ENCODE data around the gene CDIPT. TPM values are rescaled to one million over a fixed set of nuclear protein-coding genes. Genes with fewer than 3 reads are reported as not detected.
"Not testable (repeated sequence)": the region's sequence is repeated elsewhere in the genome, so short reads cannot be mapped to it uniquely, and the experiment has no call there.

Gene CDIPT
- total RNA-seq, result 63.0 TPM
- long read RNA-seq, transcript CDIPT-206 (6 exons, 1,015 nt), result minor isoform, 5 of 203 reads
- long read RNA-seq, transcript CDIPT-201 (6 exons, 2,353 nt), result major isoform, 149 of 203 reads
- long read RNA-seq, transcript CDIPT-207 (5 exons, 1,671 nt), result minor isoform, 7 of 203 reads
- long read RNA-seq, partial matches to known transcripts, result 39 of 203 reads
- long read RNA-seq, other reads (novel, unspliced or antisense), result 3 of 203 reads

DNA sequence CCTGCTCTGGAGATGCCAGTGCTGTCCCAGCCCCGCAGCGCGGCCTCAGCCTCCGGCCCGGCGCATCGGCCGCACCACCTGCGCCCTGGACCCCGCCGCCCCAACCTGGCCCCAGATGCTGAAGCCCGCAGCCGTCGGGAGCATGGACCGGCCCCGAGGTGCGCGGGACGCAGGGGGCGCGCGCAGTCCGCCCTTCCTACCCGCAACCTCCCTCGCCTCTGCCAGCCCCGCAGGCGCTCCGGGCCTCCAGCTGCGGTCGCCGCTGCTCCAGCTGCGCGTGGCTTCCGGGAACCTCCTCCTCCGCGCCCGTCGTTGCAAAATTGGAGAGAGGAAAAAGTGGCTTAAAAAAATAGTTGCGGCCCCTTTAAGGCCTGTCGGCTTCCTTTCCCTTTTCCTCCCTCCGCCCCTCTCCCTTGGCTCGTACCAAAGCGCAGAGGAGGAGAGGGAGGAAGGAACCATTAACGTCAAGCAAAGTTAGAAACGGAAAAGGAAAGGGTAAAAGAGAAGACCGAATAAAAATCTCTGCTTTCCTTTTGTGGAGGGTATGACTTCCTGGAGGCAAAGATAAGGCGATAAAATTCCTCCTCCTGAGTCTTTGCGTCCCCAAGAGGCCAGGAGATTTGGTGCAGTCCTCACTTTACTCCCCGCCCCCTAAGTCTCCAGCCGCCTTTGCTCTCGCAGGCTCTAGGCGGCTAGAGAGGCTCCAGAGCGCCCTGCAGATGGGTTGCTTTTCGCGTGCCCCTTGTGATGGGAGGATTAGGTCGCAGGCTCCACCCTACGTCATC, at the start of gene CDIPT:
TSS of gene CDIPT (minus strand) at position 343 of the 785 bp plus-strand sequence. CDS start 369 bp downstream, outside the sequence.
- peak; percentile 97 for ATAC-seq (ENCODE audit: poor library complexity)
- intact Hi-C loops (cut with DNase I), result no loop called here
- peak; percentile 95 for DNase-seq

- DNase-seq (no peak), ATAC-seq (ENCODE audit: poor library complexity) (no peak)
- intact Hi-C loops (cut with DNase I), result no loop called here
Observed at GRCh38 chr16:29912087-29912486, 49.1 kb upstream of the CDIPT start.

- DNase-seq (no peak), ATAC-seq (ENCODE audit: poor library complexity) (no peak)
- intact Hi-C loops (cut with DNase I), result no loop called here
Observed at GRCh38 chr16:29911676-29912010, 48.6 kb upstream of the CDIPT start.

DNA sequence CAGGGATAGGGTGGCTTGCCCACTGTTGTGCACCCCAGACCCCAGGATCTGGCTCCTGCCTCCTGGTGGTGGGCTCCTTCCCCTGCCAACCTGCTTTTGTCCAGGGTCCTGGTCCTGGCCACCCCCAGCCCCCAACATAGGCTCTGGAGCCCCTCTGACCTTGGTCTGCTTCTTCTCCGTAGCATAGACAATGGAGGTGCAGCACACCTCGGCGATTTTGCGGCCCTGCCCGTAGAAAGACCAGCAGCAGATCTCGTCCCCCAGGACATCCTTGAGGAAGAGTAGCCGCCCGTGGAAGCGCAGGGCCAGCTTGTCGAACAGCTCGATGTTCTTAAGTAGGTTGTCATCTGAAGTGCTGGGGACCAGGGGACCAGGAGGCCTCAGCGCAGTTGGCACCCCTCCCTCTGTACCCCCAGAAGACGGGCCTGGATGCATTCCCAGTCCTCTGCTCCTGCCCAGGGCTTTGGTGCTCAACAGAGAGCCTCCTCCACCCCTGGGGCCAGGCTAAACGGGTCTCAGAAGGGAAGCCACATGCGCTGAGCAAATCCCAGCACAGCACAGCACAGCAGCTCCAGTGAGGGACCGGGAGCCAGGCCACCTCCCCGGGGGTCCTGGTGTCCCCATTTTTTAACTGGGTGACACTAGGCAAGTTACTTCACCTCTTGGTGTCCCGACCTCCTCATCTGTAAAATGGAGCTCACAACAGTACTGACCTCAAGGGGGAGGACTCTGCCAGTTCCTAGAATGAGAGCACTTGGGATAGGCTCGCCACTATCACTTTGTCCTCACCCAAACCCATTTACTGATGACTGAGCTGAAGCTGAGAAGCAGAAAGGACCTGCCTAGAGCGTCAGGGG, 48.0 kb upstream of the CDIPT start:
- no peak for ATAC-seq (ENCODE audit: poor library complexity)
- DNase-seq, result no peak
- intact Hi-C loops (cut with DNase I), result no loop called here

GRCh38 chr16:29909851-29910250, 46.8 kb upstream of the CDIPT start:
- intact Hi-C loops (cut with DNase I); DNase-seq; ATAC-seq (ENCODE audit: poor library complexity): not testable (repeated sequence)

- intact Hi-C loops (cut with DNase I), result no loop called here
- ATAC-seq (ENCODE audit: poor library complexity) (no peak), DNase-seq (no peak)
Observed at GRCh38 chr16:29909391-29909790, 46.4 kb upstream of the CDIPT start.

- intact Hi-C loops (cut with DNase I), result no loop called here
- ATAC-seq (ENCODE audit: poor library complexity), result no peak
Observed at GRCh38 chr16:29908719-29909220, 45.7 kb upstream of the CDIPT start.

GRCh38 chr16:29907973-29908372, 44.9 kb upstream of the CDIPT start:
- DNase-seq (no peak), ATAC-seq (ENCODE audit: poor library complexity) (no peak)
- intact Hi-C loops (cut with DNase I), result no loop called here

More at GRCh38 chr16:29908719-29909220, 45.7 kb upstream of the CDIPT start:
- DNase-seq, result no peak

- intact Hi-C loops (cut with DNase I), result no loop called here
- DNase-seq (no peak), ATAC-seq (ENCODE audit: poor library complexity) (no peak)
Observed at GRCh38 chr16:29906520-29907244, 43.7 kb upstream of the CDIPT start.

DNA sequence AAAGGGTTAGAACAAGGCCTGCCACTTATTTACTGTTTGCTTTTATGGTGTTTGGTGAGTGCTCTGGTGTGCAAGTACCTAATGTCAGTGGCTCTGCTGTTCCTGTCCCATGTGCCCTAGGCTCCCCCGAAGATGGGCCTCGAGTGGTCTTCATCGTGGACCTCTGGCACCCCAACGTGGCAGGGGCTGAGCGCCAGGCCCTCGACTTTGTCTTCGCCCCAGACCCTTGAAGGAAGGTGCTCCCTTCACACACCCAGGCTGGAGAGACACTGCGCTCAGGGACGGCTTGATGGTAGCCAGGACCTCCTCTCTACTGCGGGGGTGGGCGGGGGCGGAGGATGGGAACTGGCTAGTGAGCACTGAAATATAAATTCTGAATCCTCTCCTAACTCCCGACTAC, 42.6 kb upstream of the CDIPT start:
- intact Hi-C loops (cut with DNase I), result no loop called here
- ATAC-seq (ENCODE audit: poor library complexity) (no peak), DNase-seq (no peak)

- intact Hi-C loops (cut with DNase I), result no loop called here
- ATAC-seq (ENCODE audit: poor library complexity) (no peak), DNase-seq (no peak)
Observed at GRCh38 chr16:29904947-29905346, 41.9 kb upstream of the CDIPT start.

DNA sequence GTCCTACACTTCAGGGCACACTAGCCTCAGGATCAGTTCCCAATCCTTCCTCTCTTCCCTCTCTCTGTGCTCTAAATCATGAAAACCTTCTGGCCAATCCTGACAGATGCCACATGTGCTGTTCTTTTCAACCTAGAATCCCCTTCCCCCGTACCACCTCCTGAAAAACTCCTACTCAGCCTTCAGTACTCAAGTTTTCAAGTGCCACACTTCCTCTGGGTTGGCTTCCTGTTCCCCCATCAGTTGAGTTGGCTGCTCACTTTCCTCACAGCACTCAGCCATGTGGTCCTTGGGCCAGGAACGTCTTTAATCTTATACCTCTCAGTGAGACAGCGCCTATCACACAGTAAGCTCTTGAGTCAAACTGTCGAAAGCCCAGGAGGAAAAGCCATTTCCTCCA, 40.6 kb upstream of the CDIPT start:
- intact Hi-C loops (cut with DNase I), result no loop called here
- DNase-seq (no peak), ATAC-seq (ENCODE audit: poor library complexity) (no peak)

DNA sequence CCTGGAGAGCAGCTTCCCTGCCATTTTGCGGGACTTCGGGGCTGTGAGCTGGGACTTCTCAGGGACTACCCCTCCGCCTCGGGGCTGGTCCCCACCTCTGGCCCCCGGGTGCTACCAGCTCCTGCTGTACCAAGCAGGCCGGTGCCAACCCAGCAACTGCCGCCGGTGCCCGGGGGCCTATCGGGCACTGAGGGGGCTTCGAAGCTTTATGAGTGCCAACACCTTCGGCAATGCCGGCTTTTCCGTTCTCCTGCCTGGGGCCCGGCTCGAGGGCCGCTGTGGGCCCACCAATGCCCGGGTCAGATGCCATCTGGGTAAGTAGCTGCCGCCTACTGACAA, 38.5 kb upstream of the CDIPT start:
- DNase-seq (no peak), ATAC-seq (ENCODE audit: poor library complexity) (no peak)
- intact Hi-C loops (cut with DNase I), result no loop called here

DNA sequence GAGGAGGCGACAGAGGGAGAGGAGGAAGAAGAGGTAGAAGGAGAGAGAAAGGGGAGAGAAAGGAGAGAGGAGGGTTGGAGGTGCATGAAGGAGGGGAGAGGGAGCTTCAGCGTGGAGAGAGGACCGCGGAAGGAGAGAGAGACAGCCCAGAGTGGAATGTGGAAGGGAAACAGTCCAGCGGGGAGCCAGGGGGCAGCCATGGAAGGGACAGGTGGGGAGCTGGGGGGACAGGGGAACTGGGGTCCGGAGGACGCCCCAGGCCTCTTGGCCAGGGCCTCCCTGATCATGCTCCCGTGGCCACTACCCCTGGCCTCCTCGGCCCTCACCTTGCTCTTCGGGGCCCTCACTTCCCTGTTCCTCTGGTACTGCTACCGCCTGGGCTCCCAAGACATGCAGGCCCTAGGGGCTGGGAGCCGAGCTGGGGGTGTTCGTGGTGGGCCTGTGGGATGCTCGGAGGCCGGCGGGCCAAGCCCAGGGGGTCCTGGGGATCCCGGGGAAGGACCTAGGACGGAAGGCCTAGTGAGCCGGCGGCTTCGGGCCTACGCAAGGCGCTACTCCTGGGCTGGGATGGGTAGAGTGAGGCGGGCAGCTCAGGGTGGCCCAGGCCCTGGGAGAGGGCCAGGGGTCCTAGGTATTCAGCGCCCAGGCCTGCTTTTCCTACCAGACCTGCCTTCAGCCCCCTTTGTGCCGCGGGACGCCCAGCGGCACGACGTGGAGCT, 38.0 kb upstream of the CDIPT start:
- DNase-seq (no peak), ATAC-seq (ENCODE audit: poor library complexity) (no peak)
- intact Hi-C loops (cut with DNase I), result no loop called here

- intact Hi-C loops (cut with DNase I), result no loop called here
- ATAC-seq (ENCODE audit: poor library complexity) (peak; percentile 93), DNase-seq (peak; percentile 81)
Observed at GRCh38 chr16:29900102-29900887, 37.3 kb upstream of the CDIPT start, which contains the start of gene ASPHD1. Gene ASPHD1, plus strand, starts transcription at chr16:29900488. Its CDS starts 484 bp downstream, at chr16:29900972.

DNA sequence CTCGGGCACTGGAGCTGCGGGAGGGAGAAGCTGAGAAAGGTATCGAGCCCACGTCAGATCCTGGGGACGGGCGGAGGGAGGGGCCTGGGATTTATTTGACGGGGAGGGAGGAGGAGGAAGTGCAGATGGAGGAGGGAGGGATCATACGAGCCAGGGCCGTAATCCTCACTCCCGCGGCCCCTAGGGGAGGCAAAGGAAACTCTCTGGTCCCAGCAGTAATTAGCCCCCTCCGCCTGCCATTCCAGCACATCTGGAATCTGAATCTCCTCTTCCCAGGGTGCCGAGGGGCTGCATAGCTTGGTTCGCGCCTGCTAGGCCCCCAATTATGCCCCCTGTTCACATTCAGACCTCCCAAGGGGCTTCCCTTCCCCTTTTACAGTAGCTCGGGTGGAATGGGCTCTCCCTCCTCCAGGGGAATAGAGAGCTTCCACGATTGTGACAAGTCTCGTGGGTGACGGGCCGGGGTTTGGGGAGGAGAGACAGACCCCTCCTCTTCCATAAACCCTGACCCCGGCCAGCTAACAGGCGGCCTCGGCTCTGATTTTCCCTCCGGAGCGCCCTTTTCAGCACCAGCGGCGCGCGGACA, 36.6 kb upstream of the CDIPT start, which contains the start of gene SEZ6L2:
TSS of gene SEZ6L2 (minus strand) at position 35 of the 586 bp plus-strand sequence. CDS start 531 bp downstream, outside the sequence.
- ATAC-seq (ENCODE audit: poor library complexity) (peak; percentile 36), DNase-seq (no peak)
- intact Hi-C loops (cut with DNase I), result no loop called here
